NCI-H69 (cell line): ENCODE data around the gene SPCS3.
A peak's percentile ranks its signal among the peaks of the same experiment; 100 is the strongest.
"Not testable (repeated sequence)": the region's sequence is repeated elsewhere in the genome, so short reads cannot be mapped to it uniquely, and the experiment has no call there.

Experiments
- DNase-seq: peaks from one replicate; lab custom pipeline; 2025; lab: John Stamatoyannopoulos, UW

SPCS3 gene

GRCh38 chr4:176319704-176320339 lies at the start of gene SPCS3:
Gene SPCS3, plus strand, starts transcription at chr4:176319966. Its CDS starts 111 bp downstream, at chr4:176320077.
- DNase-seq, result peak; percentile 96

- DNase-seq, result peak; percentile 46
Measured at GRCh38 chr4:176270669-176271068, 49.1 kb upstream of the SPCS3 start.

- no peak for DNase-seq
Measured at GRCh38 chr4:176271749-176272148, 48.0 kb upstream of the SPCS3 start.

- no peak for DNase-seq
Measured at GRCh38 chr4:176272799-176273198, 47.0 kb upstream of the SPCS3 start.

- DNase-seq, result no peak
Measured at GRCh38 chr4:176273736-176274135, 46.0 kb upstream of the SPCS3 start.

- DNase-seq, result peak; percentile 37
Measured at GRCh38 chr4:176274441-176274840, 45.3 kb upstream of the SPCS3 start.

- no peak for DNase-seq
Measured at GRCh38 chr4:176276710-176277109, 43.1 kb upstream of the SPCS3 start.

- peak; percentile 67 for DNase-seq
Measured at GRCh38 chr4:176277162-176277904, 42.4 kb upstream of the SPCS3 start.

GRCh38 chr4:176279560-176279959 lies 40.2 kb upstream of the SPCS3 start:
- DNase-seq, result not testable (repeated sequence)

- DNase-seq, result no peak
Measured at GRCh38 chr4:176286728-176287127, 33.0 kb upstream of the SPCS3 start.

GRCh38 chr4:176287546-176287945 lies 32.2 kb upstream of the SPCS3 start:
- no peak for DNase-seq

GRCh38 chr4:176288020-176288419 lies 31.7 kb upstream of the SPCS3 start:
- DNase-seq, result no peak

- no peak for DNase-seq
Measured at GRCh38 chr4:176289561-176289960, 30.2 kb upstream of the SPCS3 start.

GRCh38 chr4:176290520-176290919 lies 29.2 kb upstream of the SPCS3 start:
- DNase-seq, result no peak

GRCh38 chr4:176291748-176292147 lies 28.0 kb upstream of the SPCS3 start:
- DNase-seq, result no peak

- no peak for DNase-seq
Measured at GRCh38 chr4:176292920-176293319, 26.8 kb upstream of the SPCS3 start.

- DNase-seq, result no peak
Measured at GRCh38 chr4:176293660-176294059, 26.1 kb upstream of the SPCS3 start.

- not testable (repeated sequence) for DNase-seq
Measured at GRCh38 chr4:176295907-176296306, 23.9 kb upstream of the SPCS3 start.

- DNase-seq, result no peak
Measured at GRCh38 chr4:176298664-176299063, 21.1 kb upstream of the SPCS3 start.

- no peak for DNase-seq
Measured at GRCh38 chr4:176300036-176300435, 19.7 kb upstream of the SPCS3 start.

GRCh38 chr4:176300565-176300964 lies 19.2 kb upstream of the SPCS3 start:
- no peak for DNase-seq

GRCh38 chr4:176302283-176303275 lies 17.2 kb upstream of the SPCS3 start:
- DNase-seq, result no peak
